Natural killer cell (primary cell): Measurements from ENCODE around the gene SSUH2. TPM values are rescaled to one million over a fixed set of nuclear protein-coding genes. Genes with fewer than 3 reads are reported as not detected.

ENCODE experiments used
- ATAC-seq, 3 donors: fragments of 150-1000 bp in 2 of 3; fragments of 200-7000 bp in 1 of 3; cut with Tn5 transposase; 1 replicate in 1 of 3; 2 replicates in 2 of 3; pipeline ENCODE4 v1.10.0; 2021; ENCODE audit warnings: mild to moderate bottlenecking in 2 of 3, moderate library complexity in 2 of 3
- DNase-seq, 2 donors: peaks; one replicate each; pipeline versions ENCODE4 v3.0.0 to v3.0.0-alpha.2; 2013 to 2021; ENCODE audit warnings: mixed read lengths in 1 of 2
- H3K27ac ChIP-seq: one replicate; pipeline ENCODE4 v1.5.1; 2013; ENCODE audit warnings: mild to moderate bottlenecking, low read length
- H3K27me3 ChIP-seq: one replicate; pipeline ENCODE4 v1.6.1; 2013; ENCODE audit warnings: low read length; ENCODE audit not compliant: control insufficient read depth, insufficient read depth
- H3K36me3 ChIP-seq: one replicate; pipeline ENCODE4 v1.6.1; 2013; ENCODE audit warnings: low read length; ENCODE audit not compliant: control insufficient read depth, insufficient read depth
- H3K4me1 ChIP-seq: one replicate; pipeline ENCODE4 v1.6.1; 2013; ENCODE audit warnings: low read length; ENCODE audit not compliant: control insufficient read depth, insufficient read depth
- H3K4me3 ChIP-seq: one replicate; pipeline ENCODE4 v1.5.1; 2013; ENCODE audit warnings: low read length
- H3K9me3 ChIP-seq: one replicate; pipeline ENCODE4 v1.6.1; 2013; ENCODE audit warnings: low read length; ENCODE audit not compliant: control insufficient read depth, insufficient read depth
- H3K27ac Mint-ChIP-seq, 2 donors: one replicate each; pipeline ENCODE4 v1.8.0; 2022; ENCODE audit warnings: mild to moderate bottlenecking in 2 of 2, mixed read lengths in 2 of 2, moderate library complexity in 1 of 2
- H3K27me3 Mint-ChIP-seq, 2 donors: one replicate each; pipeline ENCODE4 v1.8.0; 2022; ENCODE audit warnings: low read depth in 2 of 2, mixed read lengths in 2 of 2
- H3K36me3 Mint-ChIP-seq: one replicate; pipeline ENCODE4 v1.8.0; 2022; ENCODE audit warnings: mixed read lengths
- H3K4me1 Mint-ChIP-seq, 2 donors: one replicate each; pipeline ENCODE4 v1.8.0; 2022; ENCODE audit warnings: mixed read lengths in 2 of 2
- H3K4me3 Mint-ChIP-seq: one replicate; pipeline ENCODE4 v1.8.0; 2022; ENCODE audit warnings: mild to moderate bottlenecking, moderate library complexity, mixed read lengths
- H3K9me3 Mint-ChIP-seq, 2 donors: one replicate each; pipeline ENCODE4 v1.8.0; 2022; ENCODE audit warnings: mixed read lengths in 2 of 2
- CTCF ChIP-seq: fragments of 200-600 bp; IDR thresholded peaks from one replicate; pipeline ENCODE4 v1.8.0; 2022; ENCODE audit warnings: antibody characterized with exemption
- WGBS: methylation state at CpG from one replicate; pipeline ENCODE4 v1.1.7; 2013; ENCODE audit warnings: missing lambda C conversion rate; ENCODE audit not compliant: insufficient coverage; 5-methylcytosine and 5-hydroxymethylcytosine counted together
- intact Hi-C: fragments of 100-400 bp; cut with micrococcal nuclease; formaldehyde crosslinking; loops from one replicate; pipeline ENCODE4 v1.14.2; 2022
- total RNA-seq, 4 donors: library from RNA; stranded (reverse); fragments of 120-200 nt in 1 of 4; gene quantifications; one replicate each; pipeline versions ENCODE4 v1.2.3 to v1.2.4, GENCODE V29; 2013 to 2022

Gene SSUH2
- total RNA-seq, 3 donors from 2014 or later (not counting 1 experiment from before 2014, with no cell fraction given) = not detected

DNA sequence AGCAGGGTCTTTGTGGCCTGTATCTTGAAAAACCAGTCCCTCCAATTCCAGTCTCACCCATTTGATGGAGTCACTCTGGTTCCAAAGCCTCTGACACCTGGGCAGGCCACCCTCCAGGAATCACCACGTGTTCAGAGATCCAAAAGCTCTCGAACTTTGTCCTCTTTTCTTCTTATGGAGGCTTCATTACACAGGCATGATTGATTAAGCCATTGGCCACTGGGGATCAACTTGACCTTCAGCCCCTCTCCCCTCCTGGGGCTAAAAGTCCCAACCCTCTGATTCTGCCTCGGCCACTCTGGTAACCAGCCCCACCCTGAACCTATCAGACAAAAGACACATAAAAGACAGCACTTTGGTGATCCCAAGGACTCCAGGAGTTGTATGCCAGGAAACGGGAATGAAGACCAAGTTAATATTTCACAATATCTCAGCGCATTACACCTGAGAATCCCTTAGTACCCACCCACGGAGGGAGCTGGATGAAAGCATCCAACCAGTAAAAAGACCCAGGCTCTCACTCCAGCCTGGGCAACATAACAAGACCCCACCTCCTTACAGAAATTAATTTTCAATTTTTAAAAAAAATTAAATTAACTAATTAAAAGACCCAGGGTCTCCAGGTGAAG, 23.0 kb upstream of the SSUH2 start:
- Mint-ChIP-seq H3K4me3 (no peak overlapping the region), H3K36me3 (no peaks in the 10 kb centered on the region), H3K27me3 (peaks cover 11 to 13% of the 10 kb centered on the region in 2 donors), H3K4me1 (no peaks in the 10 kb centered on the region), H3K9me3 (no peaks in the 10 kb centered on the region), H3K27ac (no peak overlapping the region)
- intact Hi-C loops = no loop called here
- DNase-seq (no peak), ATAC-seq (no peak)
- Histone ChIP-seq H3K4me3 (no peak overlapping the region), H3K4me1 (no peaks in the 10 kb centered on the region), H3K36me3 (no peaks in the 10 kb centered on the region), H3K9me3 (no peaks in the 10 kb centered on the region), H3K27me3 (no peaks in the 10 kb centered on the region), H3K27ac (no peak overlapping the region)
- no peak for TF ChIP-seq CTCF
- 77% methylated on average over 6 of the region's 6 CpGs for WGBS

GRCh38 chr3:8665407-8665896, 20.9 kb upstream of the SSUH2 start:
- no peaks in the 10 kb centered on the region for H3K9me3 ChIP-seq
- intact Hi-C loops = no loop called here
- WGBS = 28% methylated on average over 2 of the region's 4 CpGs
- Mint-ChIP-seq H3K4me1 (no peaks in the 10 kb centered on the region), H3K4me3 (no peak overlapping the region), H3K36me3 (no peaks in the 10 kb centered on the region), H3K27me3 (peaks cover 17 to 18% of the 10 kb centered on the region in 2 donors), H3K9me3 (no peaks in the 10 kb centered on the region), H3K27ac (no peak overlapping the region)
- DNase-seq (no peak), ATAC-seq (no peak)
- H3K27ac ChIP-seq = no peak overlapping the region
- H3K4me3 ChIP-seq = no peak overlapping the region
- H3K27me3 ChIP-seq = no peaks in the 10 kb centered on the region
- H3K36me3 ChIP-seq = no peaks in the 10 kb centered on the region
- H3K4me1 ChIP-seq = no peaks in the 10 kb centered on the region
- no peak for TF ChIP-seq CTCF

DNA sequence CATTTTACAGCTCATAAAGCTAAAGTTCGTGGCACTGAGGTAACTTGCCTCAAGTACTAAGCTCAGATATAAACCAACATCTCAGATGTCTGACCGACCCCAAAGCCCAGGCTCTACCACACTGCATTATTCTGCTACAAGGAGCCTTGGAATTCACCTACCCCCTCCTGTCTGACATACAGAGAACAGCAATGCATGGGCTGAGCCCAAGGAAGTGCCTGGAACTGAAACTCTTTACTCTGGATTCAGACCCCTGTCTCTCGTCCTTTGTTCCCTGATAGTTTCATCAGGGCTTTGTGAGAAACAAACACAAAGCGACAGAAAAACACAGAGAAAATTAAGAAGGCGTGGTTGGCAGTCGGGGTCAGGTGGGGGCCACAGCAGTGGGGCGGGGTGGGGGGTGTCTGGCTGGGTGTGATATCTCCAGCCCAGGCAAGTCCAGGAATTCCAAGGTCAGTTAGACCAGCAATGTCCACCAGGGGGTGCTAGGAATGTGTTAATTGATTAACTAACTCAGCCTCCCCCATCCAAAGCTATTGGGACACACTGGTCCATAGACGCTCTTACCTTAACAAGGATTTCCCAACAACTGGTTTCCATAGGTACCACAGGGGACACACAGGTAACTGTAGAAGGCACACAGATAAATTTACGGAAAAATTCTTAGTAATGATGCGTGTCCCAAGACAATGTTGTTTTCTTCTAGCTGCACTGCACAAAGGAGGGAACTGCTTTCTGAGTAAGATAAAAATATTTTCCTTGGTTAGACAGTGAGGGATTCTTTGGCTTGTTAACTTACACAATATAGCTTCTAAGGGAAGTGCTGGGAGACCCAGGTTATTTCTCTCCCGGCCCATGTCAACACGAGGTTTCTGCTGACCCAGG, 18.8 kb upstream of the SSUH2 start:
- no peaks in the 10 kb centered on the region for H3K27me3 ChIP-seq
- peaks cover under 1% of the 10 kb centered on the region for H3K4me1 ChIP-seq
- H3K27me3 Mint-ChIP-seq = peaks cover 17 to 23% of the 10 kb centered on the region in 2 donors
- H3K4me3 ChIP-seq = no peak overlapping the region
- WGBS = 74% methylated on average over 12 of the region's 12 CpGs
- H3K4me3 Mint-ChIP-seq = no peak overlapping the region
- no peaks in the 10 kb centered on the region for H3K9me3 ChIP-seq
- no peaks in the 10 kb centered on the region for H3K36me3 ChIP-seq
- peak in 1 of 2 donors; percentile 35 for DNase-seq
- H3K27ac ChIP-seq = no peak overlapping the region
- peak; percentile 21 for TF ChIP-seq CTCF
- no peaks in the 10 kb centered on the region for H3K36me3 Mint-ChIP-seq
- intact Hi-C loops = no loop called here
- H3K4me1 Mint-ChIP-seq = peaks cover 0 to 5% of the 10 kb centered on the region in 2 donors
- H3K9me3 Mint-ChIP-seq = no peaks in the 10 kb centered on the region
- ATAC-seq = no peak
- no peak overlapping the region for H3K27ac Mint-ChIP-seq
